Measurements from ENCODE around the gene SUPT4H1. TPM values are rescaled to one million over a fixed set of nuclear protein-coding genes. Genes with fewer than 3 reads are reported as not detected.

The SUPT4H1 gene
- total and polyA plus RNA-seq, 9 of the 15 experiments (the other 6 are each of a cell fraction or from before 2014, with no cell fraction given), result 62.1 to 320 (median 117) TPM

DNA sequence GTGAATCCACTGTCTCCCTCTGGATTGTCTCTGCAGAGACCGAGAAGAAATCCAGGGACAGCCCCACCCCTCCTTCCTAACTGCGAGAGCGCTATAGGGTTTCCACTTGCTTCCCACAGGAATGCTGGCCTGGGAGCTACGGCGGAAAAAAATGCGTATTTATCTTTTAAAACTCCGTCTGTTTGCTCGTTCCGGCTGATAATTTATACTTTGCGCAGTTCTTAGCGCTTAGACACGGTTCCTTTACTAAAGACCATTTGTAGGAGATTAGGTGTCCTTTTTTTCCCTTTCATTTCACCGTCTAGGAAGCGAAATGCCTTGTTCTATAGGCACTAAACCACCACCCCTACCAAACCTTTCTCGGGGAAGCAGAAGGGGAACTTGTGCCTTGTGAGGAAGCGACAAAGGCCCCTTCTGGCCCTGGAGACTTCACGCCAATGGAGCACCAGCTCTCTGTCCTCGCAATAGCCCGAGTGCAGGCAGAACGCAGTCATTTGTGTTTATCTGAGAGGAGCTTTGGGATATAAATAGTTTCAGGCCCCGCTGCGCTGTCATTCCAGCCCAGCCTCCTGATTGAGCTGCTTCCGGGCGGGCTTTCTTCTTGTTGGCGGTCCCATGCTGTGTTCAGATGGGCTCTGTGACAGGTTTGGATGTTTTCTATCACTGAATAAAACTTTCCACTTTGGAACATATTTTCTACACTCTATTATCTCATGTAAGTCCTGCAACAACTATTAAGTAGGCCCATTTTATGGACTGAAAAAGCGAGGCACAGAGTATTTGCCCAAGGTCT lies 791 bp upstream of the SUPT4H1 start (continued):
- TF ChIP-seq, protein P1, sequence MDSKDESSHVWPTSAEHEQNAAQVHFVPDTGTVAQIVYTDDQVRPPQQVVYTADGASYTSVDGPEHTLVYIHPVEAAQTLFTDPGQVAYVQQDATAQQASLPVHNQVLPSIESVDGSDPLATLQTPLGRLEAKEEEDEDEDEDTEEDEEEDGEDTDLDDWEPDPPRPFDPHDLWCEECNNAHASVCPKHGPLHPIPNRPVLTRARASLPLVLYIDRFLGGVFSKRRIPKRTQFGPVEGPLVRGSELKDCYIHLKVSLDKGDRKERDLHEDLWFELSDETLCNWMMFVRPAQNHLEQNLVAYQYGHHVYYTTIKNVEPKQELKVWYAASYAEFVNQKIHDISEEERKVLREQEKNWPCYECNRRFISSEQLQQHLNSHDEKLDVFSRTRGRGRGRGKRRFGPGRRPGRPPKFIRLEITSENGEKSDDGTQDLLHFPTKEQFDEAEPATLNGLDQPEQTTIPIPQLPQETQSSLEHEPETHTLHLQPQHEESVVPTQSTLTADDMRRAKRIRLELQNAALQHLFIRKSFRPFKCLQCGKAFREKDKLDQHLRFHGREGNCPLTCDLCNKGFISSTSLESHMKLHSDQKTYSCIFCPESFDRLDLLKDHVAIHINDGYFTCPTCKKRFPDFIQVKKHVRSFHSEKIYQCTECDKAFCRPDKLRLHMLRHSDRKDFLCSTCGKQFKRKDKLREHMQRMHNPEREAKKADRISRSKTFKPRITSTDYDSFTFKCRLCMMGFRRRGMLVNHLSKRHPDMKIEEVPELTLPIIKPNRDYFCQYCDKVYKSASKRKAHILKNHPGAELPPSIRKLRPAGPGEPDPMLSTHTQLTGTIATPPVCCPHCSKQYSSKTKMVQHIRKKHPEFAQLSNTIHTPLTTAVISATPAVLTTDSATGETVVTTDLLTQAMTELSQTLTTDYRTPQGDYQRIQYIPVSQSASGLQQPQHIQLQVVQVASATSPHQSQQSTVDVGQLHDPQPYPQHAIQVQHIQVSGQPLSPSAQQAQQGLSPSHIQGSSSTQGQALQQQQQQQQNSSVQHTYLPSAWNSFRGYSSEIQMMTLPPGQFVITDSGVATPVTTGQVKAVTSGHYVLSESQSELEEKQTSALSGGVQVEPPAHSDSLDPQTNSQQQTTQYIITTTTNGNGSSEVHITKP (IDR thresholded peaks at IDR 0.05; ENCODE audit: partially characterized antibody), result no peak
- TF ChIP-seq ZNF766 (CRISPR knock-in tag; conservative IDR thresholded peaks at IDR 0.05) (no peak), ZNF133 (CRISPR knock-in tag; IDR thresholded peaks at IDR 0.05) (no peak), FOXJ2 (tag; IDR thresholded peaks at IDR 0.05) (no peak), TEAD4 (IDR thresholded peaks at IDR 0.05; ENCODE audit: low read length) (0 out of 2 replicates have a peak, but pooled peaks have one; percentile 2), TEAD4 (CRISPR knock-in tag; IDR thresholded peaks at IDR 0.05; ENCODE audit: borderline replicate concordance) (no peak), PHF8 (IDR thresholded peaks at IDR 0.05; ENCODE audit: borderline replicate concordance, low read length) (no peak), NR2C2 (CRISPR knock-in tag; IDR thresholded peaks at IDR 0.05) (no peak), NR2C2 (tag; IDR thresholded peaks at IDR 0.05) (no peak; the same call in 1 of the 2 replicates), THRB (CRISPR knock-in tag; conservative IDR thresholded peaks at IDR 0.05) (no peak; the same call in 1 of the 2 replicates), RCOR1 (IDR thresholded peaks at IDR 0.05; ENCODE audit: borderline replicate concordance in 1 of 2, low read depth in 2 of 2, low read length in 2 of 2) (peak; percentile 75 to 76; a peak in 2 of 4 replicates), TGIF2 (CRISPR knock-in tag; IDR thresholded peaks at IDR 0.05) (no peak), ARNT (IDR thresholded peaks at IDR 0.05) (0 out of 4 replicates have a peak, but pooled peaks of 1 of the 2 experiments have one; percentile 20), CTCFL (IDR thresholded peaks at IDR 0.05; ENCODE audit: borderline replicate concordance, insufficient read depth, low read depth, low read length, poor library complexity, severe bottlenecking) (no peak), ELF1 (tag; IDR thresholded peaks at IDR 0.05) (peak; percentile 55; the same call in 1 of the 2 replicates), ZNF146 (CRISPR knock-in tag; IDR thresholded peaks at IDR 0.05; ENCODE audit: unreplicated experiment) (no peak), RBBP5 (IDR thresholded peaks at IDR 0.05; ENCODE audit: borderline replicate concordance, insufficient read depth, low read length, poor library complexity, severe bottlenecking) (no peak), TCFL5 (CRISPR knock-in tag; conservative IDR thresholded peaks at IDR 0.05) (no peak), TARDBP (IDR thresholded peaks at IDR 0.05) (no peak)
